Stimulated activated naive CD8-positive, alpha-beta T cell treated with anti-CD3 and anti-CD28 coated beads, Interleukin-15, Interleukin-2, amounts not matched to agents 100 ng/mL and 50 ng/mL, for 24 hours (primary cell): ENCODE data around the gene GABRQ.

Source experiments
- H3K27ac Mint-ChIP-seq: one replicate; pipeline ENCODE4 v1.8.0; 2021; ENCODE audit warnings: mild to moderate bottlenecking, mixed read lengths
- H3K27me3 Mint-ChIP-seq: one replicate; pipeline ENCODE4 v1.8.0; 2021; ENCODE audit warnings: mixed read lengths
- H3K36me3 Mint-ChIP-seq: one replicate; pipeline ENCODE4 v1.8.0; 2021; ENCODE audit warnings: low read depth, mixed read lengths
- H3K4me1 Mint-ChIP-seq: one replicate; pipeline ENCODE4 v1.8.0; 2021; ENCODE audit warnings: low read depth, mixed read lengths
- H3K4me3 Mint-ChIP-seq: one replicate; pipeline ENCODE4 v1.8.0; 2021; ENCODE audit warnings: mild to moderate bottlenecking, mixed read lengths
- H3K9me3 Mint-ChIP-seq: one replicate; pipeline ENCODE4 v1.8.0; 2021; ENCODE audit warnings: mixed read lengths

GABRQ gene

DNA sequence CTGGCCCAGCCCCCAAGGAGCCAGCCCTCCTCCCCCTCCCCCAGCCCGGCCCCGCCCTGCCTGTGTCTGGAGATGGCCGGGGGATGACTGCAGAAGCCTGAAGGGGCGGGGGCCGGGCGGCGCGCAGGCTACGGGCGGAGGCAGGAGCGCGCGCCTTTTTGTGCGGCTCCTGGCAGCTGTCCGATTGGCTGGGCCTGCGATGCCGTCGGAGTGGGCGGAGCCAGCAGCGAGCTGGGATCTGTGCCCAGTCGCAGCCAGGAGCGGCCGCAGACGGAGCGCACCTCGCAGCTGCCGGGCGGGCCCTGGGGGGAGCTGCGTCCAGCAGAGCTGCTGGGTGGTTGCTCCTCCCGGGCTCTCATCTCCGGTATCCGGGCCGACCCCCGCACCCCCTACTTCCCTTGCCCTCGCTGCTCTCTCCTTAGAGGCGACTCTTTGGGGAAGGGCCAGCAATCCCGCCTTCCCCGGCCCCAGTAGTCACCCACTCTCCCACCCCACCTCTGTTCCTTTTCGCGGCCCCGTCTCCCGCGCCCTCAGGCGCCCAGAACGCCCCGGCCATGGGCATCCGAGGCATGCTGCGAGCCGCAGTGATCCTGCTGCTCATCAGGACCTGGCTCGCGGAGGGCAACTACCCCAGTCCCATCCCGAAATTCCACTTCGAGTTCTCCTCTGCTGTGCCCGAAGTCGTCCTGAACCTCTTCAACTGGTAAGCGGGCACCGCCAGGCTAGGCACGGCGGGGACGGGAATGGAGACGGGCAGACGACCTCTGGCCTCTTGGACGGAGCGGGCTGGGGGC is at the start of gene GABRQ:
Gene GABRQ, plus strand, starts transcription at position 247 of the 794 bp plus-strand sequence. Its CDS starts 308 bp downstream, at position 555.
- Mint-ChIP-seq H3K9me3 (no peaks in the 10 kb centered on the region), H3K27me3 (peaks cover 32% of the 10 kb centered on the region), H3K4me1 (no peaks in the 10 kb centered on the region), H3K36me3 (no peaks in the 10 kb centered on the region), H3K4me3 (no peak within 1 kb of the TSS), H3K27ac (no peak within 1 kb of the TSS)

DNA sequence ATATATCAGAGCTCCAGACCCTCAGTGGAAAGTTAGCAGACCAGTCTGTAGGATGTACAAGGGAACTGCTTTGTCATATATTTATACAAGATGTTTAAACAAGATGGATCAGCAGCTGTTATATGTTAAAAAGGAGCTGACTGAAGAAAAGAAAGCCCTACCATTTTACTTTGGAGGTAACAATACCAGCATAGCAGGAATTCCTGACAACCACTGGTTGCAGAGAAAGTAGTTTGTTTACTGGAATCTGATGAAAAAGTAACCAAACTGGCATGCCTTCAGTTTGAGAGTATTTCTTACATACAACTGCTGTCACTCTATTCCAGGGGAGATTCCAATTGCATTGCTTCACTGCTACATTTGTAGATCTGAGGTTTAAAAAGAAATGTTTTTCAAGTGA is 49.5 kb upstream of the GABRQ start:
- no peak overlapping the region for H3K27ac Mint-ChIP-seq
- H3K36me3 Mint-ChIP-seq, result no peaks in the 10 kb centered on the region
- H3K4me3 Mint-ChIP-seq, result no peak overlapping the region
- no peaks in the 10 kb centered on the region for H3K9me3 Mint-ChIP-seq
- no peaks in the 10 kb centered on the region for H3K4me1 Mint-ChIP-seq
- no peaks in the 10 kb centered on the region for H3K27me3 Mint-ChIP-seq

DNA sequence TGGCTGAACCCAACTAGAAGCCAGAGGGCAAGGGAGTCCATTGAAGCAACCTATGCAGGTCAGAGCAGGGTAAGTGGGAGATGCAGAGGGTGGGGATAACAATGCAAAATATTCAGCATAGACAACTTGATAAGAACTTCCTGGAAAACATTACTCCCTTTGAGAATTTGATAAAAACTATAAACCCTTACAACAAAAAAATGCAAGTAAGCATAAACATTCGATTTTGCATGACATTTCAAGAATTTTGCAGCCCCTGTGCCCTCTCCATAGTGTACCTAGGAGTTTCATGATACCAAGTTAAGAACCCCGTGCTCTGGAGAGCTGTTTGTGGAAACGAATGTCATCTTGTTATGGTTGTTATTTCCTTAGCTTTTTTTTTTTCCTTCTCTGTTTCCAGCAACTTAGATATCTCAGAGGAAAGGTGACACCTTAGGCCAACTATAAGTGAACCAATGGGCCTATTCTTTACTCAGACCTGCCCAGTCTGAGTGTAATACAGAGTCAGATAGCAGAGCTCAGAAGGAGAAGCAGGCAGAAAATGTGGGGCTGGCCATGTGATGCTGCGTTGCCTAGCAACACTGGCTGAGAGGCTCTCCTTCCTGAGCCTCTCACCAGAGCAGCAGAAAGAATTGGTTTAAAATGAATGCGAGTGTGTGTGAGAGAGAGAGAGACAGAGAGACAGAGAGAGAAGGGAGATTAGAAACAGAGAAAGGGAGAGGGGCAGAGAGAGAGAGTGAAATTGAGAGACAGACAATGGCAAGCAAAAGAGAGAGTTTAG is 36.7 kb upstream of the GABRQ start:
- no peaks in the 10 kb centered on the region for H3K36me3 Mint-ChIP-seq
- no peaks in the 10 kb centered on the region for H3K4me1 Mint-ChIP-seq
- H3K9me3 Mint-ChIP-seq, result no peaks in the 10 kb centered on the region
- H3K27me3 Mint-ChIP-seq, result no peaks in the 10 kb centered on the region
- H3K4me3 Mint-ChIP-seq, result no peak overlapping the region
- H3K27ac Mint-ChIP-seq, result no peak overlapping the region

DNA sequence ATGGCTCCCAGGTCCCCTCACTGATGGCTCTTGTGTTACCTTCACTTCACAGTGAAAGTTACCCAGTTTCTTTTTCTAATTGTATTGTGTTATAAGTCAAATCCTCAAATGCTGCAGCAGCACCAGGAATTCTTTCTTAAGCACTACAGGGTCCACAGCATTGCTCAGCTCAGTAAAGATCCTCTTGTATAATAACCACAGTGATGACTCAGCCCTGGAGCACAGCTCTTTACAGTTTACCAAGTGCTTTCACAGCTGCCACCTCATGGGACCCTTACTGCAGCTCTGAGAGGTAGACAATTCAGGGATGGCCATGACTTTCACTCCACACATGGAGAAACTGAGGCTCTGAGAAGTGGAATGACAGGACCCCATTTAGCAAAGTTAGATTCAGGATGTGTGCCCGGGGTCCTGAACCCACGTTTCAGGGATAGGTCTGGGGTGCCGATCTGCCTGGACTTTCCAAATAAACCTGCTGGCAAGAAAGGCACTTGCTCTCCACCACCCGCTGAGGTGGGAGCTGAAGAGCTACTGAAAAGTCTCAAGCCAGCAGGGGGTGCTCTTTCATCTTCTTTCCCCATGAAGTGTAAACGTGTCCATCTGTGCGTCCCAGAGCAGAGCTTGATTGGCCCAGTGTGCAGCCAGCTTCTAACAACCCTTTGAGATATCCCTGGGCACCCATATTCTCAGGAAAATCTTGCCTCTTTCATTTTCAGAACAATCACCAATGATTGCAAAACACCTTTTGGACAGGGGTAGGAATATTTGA is 35.7 kb upstream of the GABRQ start:
- Mint-ChIP-seq H3K27me3 (no peaks in the 10 kb centered on the region), H3K27ac (no peak overlapping the region), H3K4me3 (no peak overlapping the region), H3K9me3 (no peaks in the 10 kb centered on the region), H3K4me1 (no peaks in the 10 kb centered on the region), H3K36me3 (no peaks in the 10 kb centered on the region)

DNA sequence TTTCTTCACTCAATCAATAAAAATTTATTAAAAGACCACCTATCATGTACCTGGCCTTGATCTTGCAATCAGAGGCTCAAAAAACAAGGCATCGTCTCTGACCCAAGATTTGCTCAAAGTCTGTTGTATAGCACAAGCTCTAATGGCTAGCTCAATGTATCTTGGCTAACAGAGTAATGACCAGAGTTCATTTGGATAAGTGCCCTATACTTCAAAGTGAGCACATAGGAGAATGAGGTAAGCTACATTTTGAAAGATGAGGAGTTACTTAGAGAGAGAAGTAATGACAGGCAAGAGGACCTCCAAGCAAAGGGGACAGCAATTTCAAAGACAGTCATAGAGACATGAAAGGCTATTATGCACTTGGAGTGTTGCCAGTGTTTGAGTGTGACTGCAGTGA is 22.9 kb upstream of the GABRQ start:
- Mint-ChIP-seq H3K4me3 (no peak overlapping the region), H3K9me3 (no peaks in the 10 kb centered on the region), H3K27me3 (peaks cover 9% of the 10 kb centered on the region)

DNA sequence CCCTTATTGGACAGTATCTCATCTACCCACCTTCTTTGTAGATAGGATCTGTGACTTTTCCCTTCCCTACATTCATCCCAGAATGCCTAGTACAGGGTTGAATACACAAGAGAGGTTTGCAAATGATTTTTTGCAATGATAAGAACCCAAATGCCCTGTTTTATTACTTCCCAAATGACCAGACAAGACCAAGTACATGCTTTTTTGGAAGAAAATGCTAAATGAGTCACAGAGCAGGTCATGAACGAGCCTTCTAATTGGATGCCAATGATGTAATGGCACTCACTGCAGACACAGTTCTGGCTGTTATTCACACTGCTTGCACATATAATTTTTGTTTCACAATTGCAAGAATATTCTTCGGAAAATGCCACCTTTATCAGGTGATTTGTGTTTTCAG is 17.8 kb upstream of the GABRQ start:
- H3K27me3 Mint-ChIP-seq, result peaks cover 6% of the 10 kb centered on the region
- H3K4me1 Mint-ChIP-seq, result no peaks in the 10 kb centered on the region
- H3K4me3 Mint-ChIP-seq, result no peak overlapping the region
- H3K36me3 Mint-ChIP-seq, result no peaks in the 10 kb centered on the region
- no peaks in the 10 kb centered on the region for H3K9me3 Mint-ChIP-seq
- no peak overlapping the region for H3K27ac Mint-ChIP-seq

More for the DNA sequence above, 22.9 kb upstream of the GABRQ start:
- H3K4me1 Mint-ChIP-seq, result no peaks in the 10 kb centered on the region
- H3K27ac Mint-ChIP-seq, result no peak overlapping the region
- H3K36me3 Mint-ChIP-seq, result no peaks in the 10 kb centered on the region

DNA sequence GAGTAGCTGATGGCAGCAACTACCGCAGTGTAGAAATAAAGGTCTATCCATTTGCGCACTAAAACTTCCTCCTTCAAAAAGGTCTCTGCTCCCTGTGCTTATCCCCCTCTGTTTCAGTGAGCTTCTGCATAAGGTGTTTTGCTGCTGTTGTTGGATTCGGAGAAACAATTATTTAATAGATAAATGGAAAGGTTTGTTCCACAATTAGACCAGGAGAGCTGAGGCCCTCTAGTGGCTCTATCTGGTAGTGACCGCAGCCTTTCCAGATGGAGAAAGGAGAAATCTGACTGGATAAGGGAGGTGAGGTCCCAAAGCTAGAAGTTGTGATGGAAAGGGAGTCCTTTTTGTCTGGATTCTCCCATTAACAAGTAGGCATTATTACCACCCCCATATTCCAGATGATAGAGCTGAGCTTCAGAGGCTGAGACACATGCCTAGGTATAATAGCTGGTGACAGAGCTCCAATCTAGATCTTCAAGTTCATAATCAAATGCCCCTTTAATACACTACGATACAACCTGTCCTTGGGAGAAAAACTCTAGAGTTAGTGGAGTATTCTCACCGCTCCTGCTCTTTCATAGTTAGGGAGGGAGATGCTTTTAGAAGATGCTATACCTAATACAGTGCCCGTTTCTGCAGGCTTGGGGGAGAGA is 5.1 kb upstream of the GABRQ start:
- H3K27ac Mint-ChIP-seq, result no peak overlapping the region
- peaks cover 21% of the 10 kb centered on the region for H3K27me3 Mint-ChIP-seq
- H3K4me1 Mint-ChIP-seq, result no peaks in the 10 kb centered on the region
- no peaks in the 10 kb centered on the region for H3K9me3 Mint-ChIP-seq
- no peak overlapping the region for H3K4me3 Mint-ChIP-seq
- H3K36me3 Mint-ChIP-seq, result no peaks in the 10 kb centered on the region

DNA sequence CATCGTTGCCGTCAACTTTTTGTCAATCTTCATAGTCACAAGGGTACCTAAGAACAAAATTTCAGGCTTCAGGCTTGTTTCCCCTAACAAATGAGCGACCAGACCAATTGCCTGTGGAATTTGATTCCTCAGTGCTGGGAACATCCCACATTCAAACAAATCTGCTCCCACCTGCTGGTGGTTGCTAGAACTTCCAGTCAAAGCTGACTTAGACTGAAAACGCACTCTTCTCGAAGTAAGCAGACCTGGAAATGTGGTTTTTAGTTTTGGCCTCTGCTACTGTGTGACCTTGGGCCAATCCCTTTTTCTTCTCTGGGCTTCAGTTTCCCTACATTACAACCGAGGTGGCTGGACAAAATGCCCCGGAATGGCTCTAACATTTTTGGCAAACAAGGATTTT is 1.8 kb upstream of the GABRQ start:
- Mint-ChIP-seq H3K4me3 (no peak overlapping the region), H3K9me3 (no peaks in the 10 kb centered on the region), H3K27ac (no peak overlapping the region), H3K36me3 (no peaks in the 10 kb centered on the region), H3K27me3 (peaks cover 32% of the 10 kb centered on the region), H3K4me1 (no peaks in the 10 kb centered on the region)

DNA sequence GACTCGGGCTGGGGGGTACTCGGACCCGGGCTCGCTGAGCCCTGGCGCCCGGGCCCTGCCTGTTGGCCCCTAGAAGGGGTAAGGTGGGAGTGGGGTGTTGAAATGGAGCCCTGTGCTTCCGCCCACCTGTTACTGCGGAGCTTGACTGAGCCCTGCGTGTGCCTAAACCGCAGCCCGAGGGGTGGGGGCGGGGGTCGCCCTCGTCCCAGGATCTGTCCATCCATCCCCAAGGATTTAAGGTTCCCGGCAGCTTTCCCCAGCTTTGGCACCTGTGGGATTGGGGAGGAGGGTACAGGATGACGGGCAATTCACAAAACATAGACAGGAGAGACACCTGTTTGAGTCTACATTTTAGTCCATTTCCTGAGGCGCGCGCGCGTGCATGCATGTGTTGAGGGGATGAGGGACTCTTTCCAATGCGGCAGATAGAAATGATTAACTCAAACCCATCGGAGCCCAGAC is 779 bp downstream of the GABRQ start:
- no peak overlapping the region for H3K27ac Mint-ChIP-seq
- no peaks in the 10 kb centered on the region for H3K9me3 Mint-ChIP-seq
- H3K4me3 Mint-ChIP-seq, result no peak overlapping the region
- H3K27me3 Mint-ChIP-seq, result peaks cover 32% of the 10 kb centered on the region
- no peaks in the 10 kb centered on the region for H3K4me1 Mint-ChIP-seq
- no peaks in the 10 kb centered on the region for H3K36me3 Mint-ChIP-seq

DNA sequence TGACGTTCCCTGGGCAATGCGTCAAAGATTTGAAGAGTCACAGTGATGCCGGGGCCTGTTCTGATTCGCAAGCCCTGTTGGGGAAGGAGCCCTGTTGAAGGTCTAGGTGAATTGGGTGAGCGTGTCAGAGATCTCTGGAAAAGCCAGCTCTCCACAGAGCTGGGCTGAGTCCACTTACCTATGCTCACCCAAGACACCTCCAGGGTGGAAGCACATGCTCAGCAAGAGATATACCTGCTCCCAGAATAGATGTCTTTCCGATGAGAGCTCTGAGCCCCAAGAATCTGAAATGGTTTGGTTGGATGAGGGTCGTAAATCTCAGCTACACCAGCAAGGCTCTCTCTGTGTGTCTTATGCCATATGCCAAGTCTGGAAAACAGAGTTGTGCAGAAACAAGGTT is 1.7 kb downstream of the GABRQ start:
- Mint-ChIP-seq H3K9me3 (no peaks in the 10 kb centered on the region), H3K27me3 (peaks cover 32% of the 10 kb centered on the region), H3K36me3 (no peaks in the 10 kb centered on the region), H3K4me3 (no peak overlapping the region), H3K4me1 (no peaks in the 10 kb centered on the region), H3K27ac (no peak overlapping the region)

DNA sequence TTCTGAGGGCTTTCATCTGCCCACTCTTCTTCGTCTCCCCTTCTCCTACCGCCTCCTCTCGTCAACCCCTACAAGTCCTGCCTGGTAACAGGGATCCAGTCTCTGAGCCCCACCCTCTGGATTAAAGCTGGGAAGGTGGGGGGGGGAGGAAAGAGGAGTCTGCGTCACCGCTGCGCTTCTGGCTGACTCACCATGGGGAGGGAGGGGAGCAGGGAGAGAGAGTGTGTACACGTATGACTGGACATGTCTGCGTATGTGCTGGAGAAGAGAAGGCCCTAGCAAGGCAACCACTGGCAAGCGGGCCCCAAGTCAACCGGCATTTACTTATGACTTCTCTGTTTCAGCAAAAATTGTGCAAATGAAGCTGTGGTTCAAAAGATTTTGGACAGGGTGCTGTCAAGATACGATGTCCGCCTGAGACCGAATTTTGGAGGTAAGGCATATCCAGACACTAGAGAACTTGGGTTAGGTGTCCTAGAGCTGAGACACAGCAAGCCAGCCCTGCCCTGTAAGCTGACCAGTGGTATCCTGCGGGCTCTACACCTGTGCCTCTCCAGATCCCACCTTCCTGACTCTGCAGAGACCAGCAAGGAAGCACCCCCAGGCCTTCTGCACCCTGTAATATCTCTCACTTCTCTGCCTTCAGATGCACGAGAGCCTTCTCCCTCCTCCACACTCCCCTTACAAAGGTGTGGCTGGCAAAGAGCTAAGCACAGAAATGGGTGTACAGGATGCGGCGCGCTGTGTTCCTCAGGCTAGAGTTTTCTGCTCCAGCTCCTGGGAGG is 2.5 kb downstream of the GABRQ start:
- Mint-ChIP-seq H3K36me3 (no peaks in the 10 kb centered on the region), H3K4me3 (no peak overlapping the region), H3K27ac (no peak overlapping the region), H3K9me3 (no peaks in the 10 kb centered on the region), H3K27me3 (peaks cover 28% of the 10 kb centered on the region), H3K4me1 (no peaks in the 10 kb centered on the region)

DNA sequence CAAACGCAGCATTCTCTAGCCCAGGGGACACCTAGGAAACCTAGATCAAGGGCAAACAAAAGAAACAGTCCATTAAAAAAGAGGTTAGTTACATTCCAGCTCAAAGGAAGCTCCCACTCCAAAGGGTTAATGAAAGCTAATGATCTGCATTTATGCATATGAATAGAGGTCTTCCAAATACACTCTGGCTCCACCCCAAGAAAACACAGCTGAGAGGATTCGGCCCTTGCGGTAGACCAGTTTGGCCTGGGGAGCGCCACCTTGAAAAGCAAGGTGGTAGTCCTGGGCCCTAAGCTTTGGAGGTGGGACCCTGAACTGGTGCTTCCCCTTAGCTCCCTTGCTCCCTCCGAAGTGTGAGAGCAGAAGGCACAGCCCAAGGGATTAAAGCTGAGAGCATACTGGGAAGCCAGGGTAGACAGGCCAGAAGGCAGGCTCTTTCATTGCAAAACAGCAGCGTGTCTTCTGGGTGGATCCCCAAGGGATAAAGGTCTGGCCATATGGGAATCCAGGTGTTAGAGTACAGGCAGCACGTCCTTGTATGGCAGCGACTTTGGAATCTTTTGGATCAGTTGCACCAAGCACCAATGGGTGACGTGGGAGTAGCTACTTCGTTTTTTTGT is 3.7 kb downstream of the GABRQ start:
- Mint-ChIP-seq H3K4me1 (no peaks in the 10 kb centered on the region), H3K9me3 (no peaks in the 10 kb centered on the region), H3K36me3 (no peaks in the 10 kb centered on the region), H3K27me3 (peaks cover 20% of the 10 kb centered on the region), H3K4me3 (no peak overlapping the region), H3K27ac (no peak overlapping the region)

DNA sequence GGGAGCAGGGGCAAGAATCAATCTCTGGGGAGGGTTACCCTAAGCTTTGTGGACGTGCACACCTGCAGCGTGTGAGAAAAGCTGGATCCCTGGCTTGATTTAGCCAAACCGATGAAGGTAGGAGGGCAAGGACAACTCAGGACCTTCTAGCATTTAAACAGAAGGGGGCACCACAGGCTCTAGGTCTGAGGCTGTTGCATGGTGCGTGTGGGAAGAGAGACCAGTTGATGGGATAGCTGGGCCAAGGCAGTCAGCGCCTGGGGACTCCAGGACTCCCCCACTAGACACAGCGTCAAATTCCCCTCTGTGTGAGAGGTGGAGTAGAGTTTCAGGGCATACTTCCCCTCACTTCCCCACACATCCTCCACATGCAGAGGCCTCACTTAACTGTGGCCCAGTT is 4.3 kb downstream of the GABRQ start:
- no peak overlapping the region for H3K4me3 Mint-ChIP-seq
- no peaks in the 10 kb centered on the region for H3K9me3 Mint-ChIP-seq
- H3K4me1 Mint-ChIP-seq, result no peaks in the 10 kb centered on the region
- no peak overlapping the region for H3K27ac Mint-ChIP-seq
- H3K36me3 Mint-ChIP-seq, result no peaks in the 10 kb centered on the region
- peaks cover 15% of the 10 kb centered on the region for H3K27me3 Mint-ChIP-seq
